Esophagus squamous epithelium (tissue), 4 donors: Measurements from ENCODE around the gene ZDHHC14.

Source experiments
- CTCF ChIP-seq, 6 experiments: fragments of 450-650 bp in 4 of 6; fragments of 200-600 bp in 2 of 6; sonication (generic) in 2 of 6; IDR thresholded peaks; one replicate each; pipeline ENCODE4 v1.5.1; 2016 to 2019; ENCODE audit warnings: antibody characterized with exemption in 6 of 6, mild to moderate bottlenecking in 4 of 6, moderate library complexity in 4 of 6
- POLR2A ChIP-seq, 4 donors: fragments of 450-650 bp; IDR thresholded peaks; one replicate each; pipeline ENCODE4 v1.6.1; 2017; ENCODE audit warnings: antibody characterized with exemption in 4 of 4, mild to moderate bottlenecking in 4 of 4, moderate library complexity in 3 of 4

DNA sequence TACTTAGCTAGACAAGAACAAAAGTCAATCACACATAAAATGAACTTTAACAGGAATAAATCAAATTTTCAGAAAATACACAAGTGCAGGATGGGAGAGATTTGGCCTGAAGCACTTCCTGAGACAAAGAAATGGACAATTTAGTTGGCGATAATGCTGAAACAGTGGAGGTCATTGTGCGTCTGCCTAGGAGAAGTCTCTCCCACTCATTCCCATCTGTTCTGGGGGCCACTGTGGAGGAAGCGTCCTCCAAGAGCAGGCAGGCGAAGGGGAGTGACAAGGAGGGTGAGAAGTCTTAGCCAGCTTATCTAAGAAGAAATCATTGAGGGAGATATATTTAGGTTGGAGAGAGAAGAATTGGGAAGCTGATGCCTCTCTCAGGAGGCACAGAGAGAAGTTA lies 47.5 kb upstream of the ZDHHC14 start:
- TF ChIP-seq POLR2A (IDR thresholded peaks at IDR 0.05) (no peak), CTCF (IDR thresholded peaks at IDR 0.05) (no peak)
